GM18507 (cell line): Measurements from ENCODE around the gene STK24.
"Not testable (repeated sequence)": the region's sequence is repeated elsewhere in the genome, so short reads cannot be mapped to it uniquely, and the experiment has no call there.

Experiments
- DNase-seq: peaks from one replicate; pipeline ENCODE4 v3.0.0; 2011; ENCODE audit warnings: low read depth; ENCODE audit not compliant: insufficient read length; ENCODE audit errors: extremely low spot score
- FAIRE-seq: peaks from 2 replicates; lab custom pipeline; 2011; peaks lifted over from hg19 to GRCh38; lab: Jason Lieb, UNC

STK24 gene

GRCh38 chr13:98576963-98577835 lies at the start of gene STK24:
Gene STK24 (minus strand): TSS chr13:98577107. CDS start chr13:98576786, 321 bp downstream.
- peak; percentile 74 for FAIRE-seq

GRCh38 chr13:98626298-98626935 lies 49.5 kb upstream of the STK24 start:
- DNase-seq, result no peak
- no peak for FAIRE-seq

More at GRCh38 chr13:98576963-98577835, at the start of gene STK24:
- DNase-seq, result peak; percentile 61

DNA sequence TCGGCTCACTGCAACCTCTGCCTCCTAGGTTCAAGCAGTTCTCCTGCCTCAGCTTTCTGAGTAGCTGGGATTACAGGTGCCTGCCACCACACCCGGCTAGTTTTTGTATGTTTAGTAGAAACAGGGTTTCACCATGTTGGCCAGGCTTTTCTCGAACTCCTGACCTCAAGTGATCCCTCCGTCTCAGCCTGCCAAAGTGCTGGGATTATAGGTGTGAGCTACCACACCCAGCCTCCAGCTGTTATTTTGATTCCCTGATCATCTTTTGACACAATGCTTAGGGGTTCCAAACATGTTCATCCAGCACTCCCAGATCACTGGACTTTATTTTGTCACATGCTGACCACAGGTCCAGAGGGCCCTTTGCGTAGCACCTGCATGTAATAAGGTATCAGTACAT lies 47.7 kb upstream of the STK24 start:
- not testable (repeated sequence) for DNase-seq, FAIRE-seq

- DNase-seq (no peak), FAIRE-seq (peak; percentile 21)
These were observed 46.0 kb upstream of the STK24 start for GRCh38 chr13:98622931-98623331.

DNA sequence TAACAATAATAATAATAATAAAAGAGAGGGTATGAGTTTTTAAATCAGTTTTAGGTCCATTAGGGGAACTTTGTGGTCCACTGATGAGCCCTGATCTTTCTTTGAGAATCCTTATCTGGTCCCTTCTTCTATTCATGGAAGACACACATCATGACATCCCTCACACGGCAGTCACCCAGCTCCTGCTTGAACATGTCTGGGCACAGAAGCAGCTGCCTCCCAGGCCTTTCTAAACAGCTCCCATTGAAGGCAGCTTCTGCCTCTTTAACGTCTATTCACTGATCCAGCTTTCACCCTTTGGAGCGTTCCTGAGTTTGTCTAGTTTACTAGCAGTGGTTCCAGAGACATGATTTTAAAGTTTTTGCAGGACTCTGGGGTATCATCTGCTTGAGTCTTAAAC lies 42.6 kb upstream of the STK24 start:
- no peak for FAIRE-seq
- DNase-seq, result no peak

GRCh38 chr13:98615595-98615994 lies 38.7 kb upstream of the STK24 start:
- not testable (repeated sequence) for DNase-seq, FAIRE-seq

DNA sequence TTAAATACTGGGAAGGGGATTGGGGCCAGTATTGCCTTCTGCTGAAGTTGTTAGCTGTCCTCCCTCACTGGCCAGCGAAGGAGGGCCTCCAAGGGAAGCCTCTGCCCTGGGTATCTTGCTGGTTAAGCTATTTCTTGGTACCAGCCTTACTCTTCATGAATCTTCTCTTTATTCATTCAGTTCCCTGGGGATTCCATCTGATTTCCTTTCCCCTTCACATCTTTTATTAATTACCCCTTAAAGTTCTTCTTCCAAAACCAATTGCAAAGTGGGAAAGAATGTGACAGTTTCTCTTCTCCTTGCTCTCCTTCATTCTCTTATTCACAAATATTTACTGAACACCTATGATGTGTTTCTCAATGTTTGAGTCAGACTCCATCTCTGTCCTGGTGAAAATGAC lies 36.7 kb upstream of the STK24 start:
- no peak for FAIRE-seq
- no peak for DNase-seq

GRCh38 chr13:98609756-98610155 lies 32.8 kb upstream of the STK24 start:
- no peak for FAIRE-seq
- no peak for DNase-seq

GRCh38 chr13:98606296-98606695 lies 29.4 kb upstream of the STK24 start:
- no peak for DNase-seq
- no peak for FAIRE-seq

- DNase-seq, result no peak
- FAIRE-seq, result no peak
These were observed 22.8 kb upstream of the STK24 start for GRCh38 chr13:98599502-98600328.

GRCh38 chr13:98598043-98598442 lies 21.1 kb upstream of the STK24 start:
- FAIRE-seq (no peak), DNase-seq (no peak)

- no peak for DNase-seq
- no peak for FAIRE-seq
These were observed 18.2 kb upstream of the STK24 start for GRCh38 chr13:98595134-98595533.

- no peak for DNase-seq
- FAIRE-seq, result no peak
These were observed 15.4 kb upstream of the STK24 start for GRCh38 chr13:98592362-98592732.

- no peak for FAIRE-seq
These were observed 14.9 kb upstream of the STK24 start for GRCh38 chr13:98591721-98592361.

GRCh38 chr13:98590471-98590870 lies 13.6 kb upstream of the STK24 start:
- not testable (repeated sequence) for DNase-seq, FAIRE-seq

More at GRCh38 chr13:98591721-98592361, 14.9 kb upstream of the STK24 start:
- DNase-seq, result no peak

DNA sequence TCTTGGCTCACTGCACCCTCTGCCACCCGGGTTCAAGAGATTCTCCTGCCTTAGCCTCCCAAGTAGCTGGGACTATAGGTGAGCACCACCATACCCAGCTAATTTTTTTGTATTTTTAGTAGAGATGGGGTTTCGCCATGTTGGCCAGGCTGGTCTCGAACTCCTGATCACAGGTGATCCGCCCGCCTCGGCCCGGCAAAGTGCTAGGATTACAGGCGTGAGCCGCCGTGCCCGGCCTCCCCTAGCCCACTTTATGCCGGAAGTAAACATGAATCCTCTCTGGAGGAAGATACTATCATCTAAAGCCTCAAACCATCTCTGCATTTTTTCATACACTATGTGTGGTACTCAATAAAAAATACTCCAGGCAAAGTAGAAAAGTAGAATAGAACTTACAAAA lies 12.6 kb upstream of the STK24 start:
- FAIRE-seq, DNase-seq: not testable (repeated sequence)

- FAIRE-seq (no peak), DNase-seq (no peak)
These were observed 9.8 kb upstream of the STK24 start for GRCh38 chr13:98586400-98587345.

GRCh38 chr13:98585946-98586345 lies 9.0 kb upstream of the STK24 start:
- DNase-seq, result no peak
- no peak for FAIRE-seq
